Stimulated activated CD8-positive, alpha-beta memory T cell treated with anti-CD3 and anti-CD28 coated beads, Interleukin-7, amount 100 ng/mL, for 24 hours (primary cell): ENCODE results near the gene NFKB2.

Experiments
- DNase-seq: peaks from one replicate; pipeline ENCODE4 v3.0.0-alpha.2; 2020; ENCODE audit warnings: low read depth

NFKB2 gene

DNA sequence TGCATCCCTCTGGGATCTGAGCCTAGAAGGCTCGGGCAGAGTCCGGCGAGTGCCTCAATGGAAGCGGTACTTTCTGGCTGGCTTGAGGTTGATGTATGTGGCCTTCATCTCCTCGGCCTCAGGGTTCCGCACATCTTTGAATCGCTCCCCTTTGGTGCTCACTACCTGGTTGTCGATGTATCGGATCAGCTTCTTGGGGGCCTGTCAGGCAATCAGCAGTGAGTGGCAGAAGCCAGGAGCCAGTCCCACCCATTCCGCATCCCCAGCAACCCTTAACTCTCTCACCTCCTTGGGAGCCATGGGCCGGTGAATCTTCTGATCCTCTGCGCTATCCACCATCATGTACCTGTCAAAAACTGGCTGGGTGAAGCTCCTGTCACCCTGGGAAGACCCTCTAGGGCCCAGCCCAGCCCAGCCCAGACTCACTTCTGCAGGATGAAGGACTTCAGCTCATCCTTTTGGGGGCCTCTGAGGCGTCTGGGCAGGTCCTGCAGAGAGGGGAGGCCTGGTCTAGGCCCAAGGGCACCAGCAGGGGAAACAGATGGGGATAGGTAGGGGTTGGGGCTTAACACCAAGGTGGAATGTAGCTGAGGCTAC is 28.0 kb downstream of the NFKB2 start:
- DNase-seq: no peak

DNA sequence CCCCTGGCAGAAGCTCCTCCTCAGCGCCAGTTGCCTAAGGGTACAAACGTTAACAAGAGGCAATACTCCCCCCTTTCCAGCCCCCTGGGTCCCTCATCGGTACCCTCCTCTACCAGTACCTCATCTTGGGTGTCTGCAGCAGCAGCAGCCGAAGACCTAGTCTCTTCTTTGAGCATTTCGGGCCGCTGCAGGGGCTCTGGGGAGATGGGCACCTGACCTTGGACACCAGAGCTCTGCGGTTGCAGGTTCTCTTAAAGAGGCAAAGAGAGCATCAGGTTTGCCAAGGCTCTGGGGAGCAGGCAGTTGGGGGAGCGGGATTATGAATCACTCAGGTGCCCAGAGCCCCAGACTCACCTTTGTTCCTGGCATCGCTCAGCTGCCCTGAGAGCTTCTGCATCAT is 28.6 kb downstream of the NFKB2 start:
- DNase-seq: no peak

- DNase-seq: no peak
These were observed 29.4 kb downstream of the NFKB2 start for GRCh38 chr10:102424916-102425315.

DNA sequence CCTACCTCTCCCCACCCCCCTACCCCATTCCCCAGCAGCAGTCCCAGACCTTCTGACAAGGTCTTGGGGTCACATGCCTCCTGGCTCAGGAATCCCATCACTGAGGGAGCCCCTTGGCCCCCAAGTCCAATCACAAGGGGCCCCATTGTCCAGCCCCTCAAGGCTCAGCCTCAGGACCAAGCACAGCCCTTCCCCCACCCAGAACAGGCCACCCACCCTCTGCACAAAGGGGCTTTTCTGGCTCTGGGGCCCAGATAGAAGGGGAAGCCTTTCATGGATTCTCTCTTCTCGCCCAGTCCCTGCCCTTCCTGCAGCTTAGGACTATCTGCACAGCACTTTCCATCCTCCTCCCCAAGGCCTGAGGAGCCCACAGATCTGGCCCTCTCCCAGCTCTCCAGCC is 29.9 kb downstream of the NFKB2 start:
- DNase-seq: no peak

DNA sequence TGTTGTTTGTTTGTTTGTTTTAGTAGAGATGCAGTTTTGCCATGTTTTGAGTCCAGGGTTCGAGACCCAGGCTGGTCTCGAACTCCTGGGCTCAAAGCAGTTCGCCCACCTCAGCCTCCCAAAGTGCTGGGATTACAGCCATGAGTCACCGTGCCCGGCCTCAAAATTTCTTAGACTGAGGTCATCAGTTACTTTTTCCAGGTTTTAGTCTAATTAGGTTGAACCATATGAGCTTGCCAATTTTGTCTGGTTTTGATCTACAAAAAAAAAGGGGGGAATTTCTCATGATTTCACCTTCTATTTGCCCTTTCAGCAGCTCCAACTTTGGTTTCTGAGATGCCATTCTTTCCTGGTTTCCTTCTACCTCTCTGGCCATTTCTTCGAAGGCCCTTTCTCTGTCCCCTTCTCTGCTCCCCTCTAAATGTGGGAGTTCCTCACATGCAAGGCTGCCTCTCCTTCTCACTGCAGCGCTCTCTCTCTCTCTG is 31.3 kb downstream of the NFKB2 start:
- no peak for DNase-seq

DNA sequence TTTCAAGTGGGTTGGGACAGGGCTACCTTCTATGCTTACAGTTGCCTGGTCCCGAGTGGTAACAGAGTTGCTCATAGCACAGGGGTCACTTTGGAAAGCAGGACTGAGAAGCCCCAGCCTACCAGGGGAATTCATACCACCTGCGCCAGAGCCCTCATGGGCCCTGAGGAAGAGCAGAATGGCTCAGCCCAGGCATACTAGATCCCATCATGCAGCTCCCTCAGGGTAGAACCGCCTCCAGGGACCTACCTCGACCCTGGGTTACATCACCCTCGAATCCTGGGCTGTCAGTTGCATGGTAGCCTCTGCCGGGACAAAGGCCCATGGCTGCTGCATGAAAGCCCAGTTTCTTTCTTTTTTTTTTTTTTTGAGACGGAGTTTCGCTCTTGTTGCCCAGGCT is 34.0 kb downstream of the NFKB2 start:
- DNase-seq: no peak

- DNase-seq: no peak
These were observed 36.1 kb downstream of the NFKB2 start for GRCh38 chr10:102431452-102432124.

DNA sequence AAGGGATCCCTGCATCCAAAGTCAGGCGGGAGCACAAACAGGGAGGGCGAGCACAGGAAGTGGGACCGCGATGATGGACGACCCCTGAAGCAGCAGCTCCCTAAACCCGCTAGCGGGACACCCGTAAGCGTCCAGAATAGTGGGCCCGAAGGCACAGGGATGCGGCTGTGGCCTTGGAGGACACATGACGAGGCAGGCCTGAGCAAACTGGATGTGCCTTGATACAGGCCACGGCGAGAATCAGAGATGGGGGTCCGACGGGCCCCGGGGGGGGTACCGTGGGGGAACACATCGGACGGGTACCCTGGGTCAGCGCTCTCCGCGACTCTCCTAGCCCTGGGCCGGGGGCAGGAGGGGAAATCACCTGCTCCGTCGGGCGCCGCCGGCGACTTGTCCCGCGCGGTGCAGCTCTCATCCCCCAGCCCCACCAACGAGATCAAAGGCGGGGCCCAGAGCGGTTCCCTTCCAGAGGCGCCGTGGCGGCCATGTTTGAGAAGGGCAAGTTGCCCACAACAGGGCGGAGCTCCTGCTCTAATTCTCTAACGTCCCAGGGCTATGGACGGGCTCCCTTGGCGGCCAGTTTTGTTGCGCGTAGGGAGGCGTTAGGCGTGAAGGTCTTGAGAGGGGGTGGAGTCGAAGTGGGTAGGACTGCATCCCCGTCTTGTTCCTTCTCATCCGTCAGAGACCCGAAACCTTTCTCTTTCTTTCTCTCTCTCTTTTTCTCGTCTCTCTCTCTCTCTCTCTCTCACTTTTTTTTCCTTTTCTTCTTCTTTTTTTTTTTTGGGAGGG is 36.9 kb downstream of the NFKB2 start, which contains the start of gene CUEDC2:
Gene CUEDC2, minus strand, starts transcription at position 413 of the 789 bp plus-strand sequence. CDS start 7,386 bp downstream, outside the sequence.
- DNase-seq: peak; percentile 93

DNA sequence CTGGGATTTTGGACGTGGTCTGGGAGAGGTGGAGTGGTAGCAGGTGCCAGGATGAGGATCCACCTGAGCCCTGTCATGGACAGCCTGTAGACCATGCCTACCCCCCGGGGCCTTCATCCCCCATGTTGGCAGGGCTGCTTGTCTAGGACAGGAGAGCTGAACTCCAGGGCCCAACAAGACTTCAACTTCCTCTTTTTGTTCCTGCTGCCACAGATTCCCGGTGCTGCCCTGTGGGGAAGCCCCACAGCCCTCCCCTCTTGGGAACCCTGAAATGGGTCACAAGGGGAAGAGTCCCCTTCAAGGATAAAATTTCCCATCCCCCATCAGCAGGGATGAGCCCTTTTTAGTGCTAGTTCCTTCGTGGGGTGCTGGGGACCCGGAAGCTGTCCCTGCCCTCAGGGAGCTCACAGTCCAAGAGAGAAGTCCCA is 38.1 kb downstream of the NFKB2 start:
- no peak for DNase-seq

DNA sequence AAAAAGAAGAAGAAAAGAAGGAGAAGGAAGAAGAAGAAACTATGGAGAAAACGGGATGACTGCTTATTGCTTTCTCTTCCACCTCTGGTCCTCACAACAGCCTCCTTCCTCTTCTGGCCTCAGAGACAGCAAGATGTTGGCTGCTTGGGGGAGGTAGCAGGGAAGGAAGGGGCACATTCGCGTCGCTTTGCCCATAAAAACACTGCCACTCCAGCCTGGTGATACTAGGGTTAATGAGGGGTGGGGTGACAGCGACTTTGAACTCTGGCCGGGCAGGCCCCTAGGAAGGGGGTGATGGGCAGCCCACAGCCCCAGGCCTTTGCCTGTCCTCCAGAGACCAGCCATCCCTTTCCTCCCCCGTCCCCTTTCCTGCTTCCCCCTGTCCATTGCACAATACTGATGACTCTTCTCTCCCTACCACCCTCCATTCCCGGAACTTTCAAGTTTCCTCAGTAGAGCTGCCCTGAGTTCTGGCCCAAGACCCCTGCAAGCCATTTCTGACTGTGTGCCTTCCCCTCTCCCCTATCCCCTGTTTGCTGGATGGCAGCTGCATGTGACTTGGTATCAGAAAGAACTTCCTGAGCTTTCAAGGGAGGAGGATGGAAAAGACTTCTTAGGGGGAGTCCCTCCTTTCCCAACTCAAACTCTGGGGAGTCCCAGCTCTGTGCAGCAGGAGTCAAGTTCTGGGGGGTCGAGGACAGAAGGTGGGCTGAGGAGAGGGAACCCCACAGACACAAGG is 39.1 kb downstream of the NFKB2 start:
- no peak for DNase-seq

- no peak for DNase-seq
These were observed 39.6 kb downstream of the NFKB2 start for GRCh38 chr10:102435133-102435497.

GRCh38 chr10:102435529-102436233 is 40.2 kb downstream of the NFKB2 start:
- DNase-seq: no peak

DNA sequence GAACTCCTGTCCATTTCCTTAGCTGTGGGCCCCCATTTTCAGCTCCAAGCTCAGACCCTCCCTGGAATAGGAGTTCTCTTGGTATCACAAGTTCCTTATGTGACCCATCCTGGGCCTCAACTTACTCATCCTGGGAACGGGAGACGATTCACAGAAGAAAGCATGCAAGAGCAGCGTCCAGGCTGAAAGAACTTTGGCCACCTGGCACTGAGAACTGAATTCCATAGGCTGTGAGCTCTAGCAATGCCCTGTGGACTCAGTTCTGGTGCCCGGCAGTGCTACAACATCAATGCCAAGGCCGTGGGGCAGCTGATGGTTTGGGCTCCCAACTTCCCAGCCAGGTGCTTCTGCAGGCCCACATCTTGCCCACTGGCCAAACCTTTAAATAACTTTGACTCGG is 40.8 kb downstream of the NFKB2 start:
- no peak for DNase-seq

DNA sequence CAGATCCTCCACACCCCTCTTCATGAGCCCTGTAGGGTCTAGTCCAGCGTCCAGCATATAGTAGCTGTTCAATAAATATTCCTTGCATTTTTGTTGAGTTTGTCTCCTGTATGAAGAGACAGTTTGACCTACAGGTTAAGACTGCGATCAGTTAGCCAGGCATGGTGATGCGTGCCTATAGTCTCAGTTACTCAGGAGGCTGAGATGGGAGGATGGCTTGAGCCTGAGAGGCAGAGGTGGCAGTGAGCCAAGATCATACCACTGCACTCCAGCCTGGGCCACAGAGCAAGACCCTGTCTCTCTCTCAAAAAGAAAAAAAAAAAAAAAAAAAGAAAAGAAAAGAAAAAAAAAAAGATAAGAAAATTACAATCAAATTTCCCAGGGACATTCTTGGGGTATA is 42.0 kb downstream of the NFKB2 start:
- DNase-seq: no peak

GRCh38 chr10:102438374-102438773 is 42.9 kb downstream of the NFKB2 start:
- no peak for DNase-seq

DNA sequence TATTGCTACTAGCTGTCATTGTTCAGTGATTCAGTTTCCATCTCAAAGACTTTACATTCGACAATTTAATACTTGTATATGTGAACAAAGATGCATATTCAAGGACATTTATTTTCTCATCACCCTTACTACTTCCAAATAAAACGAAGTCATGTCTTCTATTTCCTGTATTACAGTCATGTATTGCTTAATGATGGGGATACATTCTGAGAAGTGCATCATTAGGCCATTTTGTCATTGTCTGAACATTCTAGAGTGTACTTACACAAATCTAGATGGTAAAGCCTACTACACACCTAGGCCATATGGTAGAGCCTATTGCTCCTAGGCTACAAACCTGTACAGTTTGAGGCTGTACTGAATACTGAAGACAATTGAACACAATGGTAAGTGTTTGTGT is 49.3 kb downstream of the NFKB2 start:
- DNase-seq: no peak

GRCh38 chr10:102449321-102450123 is 54.0 kb downstream of the NFKB2 start:
- peak; percentile 70 for DNase-seq

GRCh38 chr10:102450124-102450373 is 54.5 kb downstream of the NFKB2 start:
- DNase-seq: no peak

GRCh38 chr10:102450374-102451104 is 55.0 kb downstream of the NFKB2 start:
- DNase-seq: peak; percentile 56
